ENCODE data around the gene TBC1D9.

Gene TBC1D9

DNA sequence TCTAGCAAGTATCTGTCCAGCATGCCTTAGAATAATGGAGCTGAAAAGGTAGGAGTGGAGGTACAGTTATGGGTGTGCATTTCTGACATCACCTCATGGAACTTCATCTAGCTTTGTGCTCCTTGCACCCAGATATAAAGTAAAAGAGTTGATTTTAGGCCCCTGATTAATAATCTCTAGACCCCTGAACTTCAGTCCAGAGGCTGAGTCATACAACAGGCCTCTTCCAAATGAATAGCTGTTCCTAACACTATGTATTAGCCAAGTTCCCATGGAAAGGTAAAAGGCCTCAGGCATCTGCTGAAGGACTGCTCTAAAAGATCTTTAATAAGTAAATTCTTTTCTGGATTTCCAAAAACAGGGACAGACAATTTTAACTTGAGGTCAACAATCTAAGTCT is 16.2 kb downstream of the TBC1D9 start:
- in situ Hi-C loops (cut with MboI; ENCODE audit: low sequenced_read_pairs, unreplicated experiment) = no loop called here
- DNase-seq (ENCODE audit: low spot score) = no peak
- TF ChIP-seq, protein P1, sequence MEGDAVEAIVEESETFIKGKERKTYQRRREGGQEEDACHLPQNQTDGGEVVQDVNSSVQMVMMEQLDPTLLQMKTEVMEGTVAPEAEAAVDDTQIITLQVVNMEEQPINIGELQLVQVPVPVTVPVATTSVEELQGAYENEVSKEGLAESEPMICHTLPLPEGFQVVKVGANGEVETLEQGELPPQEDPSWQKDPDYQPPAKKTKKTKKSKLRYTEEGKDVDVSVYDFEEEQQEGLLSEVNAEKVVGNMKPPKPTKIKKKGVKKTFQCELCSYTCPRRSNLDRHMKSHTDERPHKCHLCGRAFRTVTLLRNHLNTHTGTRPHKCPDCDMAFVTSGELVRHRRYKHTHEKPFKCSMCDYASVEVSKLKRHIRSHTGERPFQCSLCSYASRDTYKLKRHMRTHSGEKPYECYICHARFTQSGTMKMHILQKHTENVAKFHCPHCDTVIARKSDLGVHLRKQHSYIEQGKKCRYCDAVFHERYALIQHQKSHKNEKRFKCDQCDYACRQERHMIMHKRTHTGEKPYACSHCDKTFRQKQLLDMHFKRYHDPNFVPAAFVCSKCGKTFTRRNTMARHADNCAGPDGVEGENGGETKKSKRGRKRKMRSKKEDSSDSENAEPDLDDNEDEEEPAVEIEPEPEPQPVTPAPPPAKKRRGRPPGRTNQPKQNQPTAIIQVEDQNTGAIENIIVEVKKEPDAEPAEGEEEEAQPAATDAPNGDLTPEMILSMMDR (IDR thresholded peaks at IDR 0.05; ENCODE audit: borderline replicate concordance, control extremely low read depth, extremely low read depth, insufficient read depth, missing control alignments) = no peak

DNA sequence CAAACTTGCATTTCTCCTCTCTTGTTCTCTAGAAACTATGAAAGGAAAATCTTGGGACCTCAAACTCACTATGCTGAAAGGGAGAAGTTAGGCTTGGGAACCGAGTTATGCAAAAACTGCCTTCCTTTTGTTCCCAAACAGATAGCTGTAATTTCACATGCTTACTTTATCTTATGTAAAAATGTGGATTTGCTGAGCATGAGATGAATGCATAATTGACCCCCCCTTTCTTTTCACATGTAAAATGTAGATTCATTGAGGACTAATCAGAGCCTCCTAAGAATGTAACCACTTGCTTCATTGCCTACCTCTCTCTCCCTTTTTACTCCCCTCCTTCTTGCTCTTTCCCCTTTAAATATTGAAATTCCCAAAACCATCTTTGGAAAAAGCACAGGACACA is 18.0 kb downstream of the TBC1D9 start:
- TF ChIP-seq, protein P1 (IDR thresholded peaks at IDR 0.05; ENCODE audit: borderline replicate concordance, control extremely low read depth, extremely low read depth, insufficient read depth, missing control alignments) = no peak
- DNase-seq (ENCODE audit: low spot score) = no peak
- in situ Hi-C loops (cut with MboI; ENCODE audit: low sequenced_read_pairs, unreplicated experiment) = no loop called here

DNA sequence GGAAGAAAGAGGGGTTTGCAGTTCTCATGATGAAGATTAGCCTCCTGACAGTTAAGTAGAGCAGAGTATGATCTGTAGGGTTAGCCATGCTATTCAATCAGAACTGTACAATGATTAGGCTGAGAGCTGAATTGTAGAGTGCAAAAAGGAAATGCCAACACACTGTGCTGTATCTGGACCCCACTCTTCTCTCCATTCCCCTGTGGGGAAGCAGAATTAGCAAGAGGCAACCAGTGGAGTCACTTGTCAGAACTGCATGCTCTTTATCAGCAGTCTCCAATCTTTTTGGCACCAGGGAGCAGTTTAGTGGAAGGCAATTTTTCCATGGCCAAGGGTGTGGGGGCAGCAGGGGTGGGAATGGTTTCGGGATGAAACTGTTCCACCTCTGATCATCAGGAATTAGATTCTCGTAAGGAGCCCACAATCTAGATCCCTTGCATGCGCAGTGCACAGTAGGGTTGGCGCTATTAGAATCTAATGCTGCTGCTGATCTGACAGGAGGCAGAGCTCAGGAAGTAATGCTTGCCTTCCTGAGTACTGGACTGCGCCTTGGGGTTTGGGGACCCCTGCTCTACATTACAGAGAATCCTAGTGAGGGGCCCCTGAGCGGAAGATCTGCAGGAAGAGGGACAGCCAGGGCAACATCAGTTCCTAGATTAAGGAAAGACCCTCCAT is 19.4 kb downstream of the TBC1D9 start:
- TF ChIP-seq, protein P1 (IDR thresholded peaks at IDR 0.05; ENCODE audit: borderline replicate concordance, control extremely low read depth, extremely low read depth, insufficient read depth, missing control alignments) = no peak
- in situ Hi-C loops (cut with MboI; ENCODE audit: low sequenced_read_pairs, unreplicated experiment) = no loop called here
- DNase-seq (ENCODE audit: low spot score) = no peak

DNA sequence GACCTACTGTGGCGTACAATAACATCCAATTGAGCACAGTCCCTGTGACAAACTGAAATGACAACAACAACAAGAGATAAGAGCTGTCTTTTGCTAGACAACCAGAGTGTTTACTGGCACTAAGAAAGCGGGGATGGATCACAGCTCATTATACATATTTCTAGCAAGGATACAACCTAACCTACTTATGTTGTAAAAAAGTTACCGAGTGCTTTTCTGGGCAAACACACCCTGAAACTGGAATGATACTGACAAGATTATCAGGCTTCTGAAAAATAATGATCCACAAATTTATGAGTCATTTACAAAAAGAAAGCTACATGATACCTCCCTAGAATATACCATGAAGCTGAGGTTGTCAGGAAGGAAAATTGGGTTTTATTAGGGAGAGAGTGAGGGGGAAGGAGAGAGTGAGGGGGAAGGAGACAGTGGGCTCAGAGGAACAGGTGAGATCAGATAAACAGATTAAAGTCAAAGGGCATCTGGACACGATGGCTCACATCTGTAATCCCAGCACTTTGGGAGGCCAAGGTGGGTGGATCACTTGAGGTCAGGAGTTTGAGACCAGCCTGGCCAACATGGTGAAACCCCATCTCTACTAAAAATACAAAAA is 20.3 kb downstream of the TBC1D9 start:
- DNase-seq (ENCODE audit: low spot score) = no peak
- TF ChIP-seq, protein P1 (IDR thresholded peaks at IDR 0.05; ENCODE audit: borderline replicate concordance, control extremely low read depth, extremely low read depth, insufficient read depth, missing control alignments) = no peak
- in situ Hi-C loops (cut with MboI; ENCODE audit: low sequenced_read_pairs, unreplicated experiment) = no loop called here

DNA sequence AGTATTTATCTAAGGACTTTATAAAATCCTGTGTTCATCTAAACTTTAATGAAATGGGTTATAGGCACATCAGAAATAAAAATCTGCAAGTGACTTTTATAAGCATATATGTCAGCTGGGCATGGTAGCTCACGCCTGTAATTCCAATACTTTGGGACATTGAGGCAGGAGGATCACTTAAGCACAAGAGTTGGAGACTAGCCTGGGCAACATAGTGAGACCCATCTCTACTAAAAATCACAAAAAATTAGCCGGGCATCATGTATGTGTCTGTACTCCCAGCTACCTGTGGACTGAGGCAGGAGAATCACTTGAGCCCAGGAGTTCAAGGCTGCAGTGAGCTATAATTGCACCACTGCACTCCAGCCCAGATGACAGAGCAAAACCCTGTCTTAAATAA is 20.9 kb downstream of the TBC1D9 start:
- TF ChIP-seq, protein P1 (IDR thresholded peaks at IDR 0.05; ENCODE audit: borderline replicate concordance, control extremely low read depth, extremely low read depth, insufficient read depth, missing control alignments) = no peak
- no peak for DNase-seq (ENCODE audit: low spot score)
- in situ Hi-C loops (cut with MboI; ENCODE audit: low sequenced_read_pairs, unreplicated experiment) = no loop called here

DNA sequence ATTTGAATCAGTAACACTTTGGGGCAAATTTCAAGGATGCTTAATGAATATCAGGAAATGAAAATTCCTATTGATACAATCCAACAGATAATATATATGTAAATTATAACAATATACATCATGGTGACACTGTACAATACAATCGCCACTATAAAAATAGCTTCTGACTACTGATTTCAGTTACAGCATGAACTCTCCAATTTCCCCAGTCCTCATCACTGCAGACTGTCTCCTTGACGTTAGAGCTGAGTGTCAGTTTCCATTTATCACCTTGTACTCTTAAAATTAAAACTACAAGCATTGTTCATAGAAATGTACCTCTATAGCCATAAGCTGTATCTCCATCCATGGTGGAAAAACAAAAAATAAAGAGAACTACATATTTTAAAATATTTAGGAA is 23.4 kb downstream of the TBC1D9 start:
- TF ChIP-seq, protein P1 (IDR thresholded peaks at IDR 0.05; ENCODE audit: borderline replicate concordance, control extremely low read depth, extremely low read depth, insufficient read depth, missing control alignments) = no peak
- no peak for DNase-seq (ENCODE audit: low spot score)
- in situ Hi-C loops (cut with MboI; ENCODE audit: low sequenced_read_pairs, unreplicated experiment) = no loop called here
